ENCODE measurements around the gene TSHZ1. TPM values are rescaled to one million over a fixed set of nuclear protein-coding genes. Genes with fewer than 3 reads are reported as not detected.

Gene TSHZ1
- total and polyA plus RNA-seq, 2 of the 8 experiments (the other 6 are each of a cell fraction or from before 2014, with no cell fraction given), result 0.03 to 0.32 TPM

Other genes with a start within 250 kb of the TSHZ1 start
- 3.6 and 3.9 TPM in 2 replicates for gene PTGR3, start 1.7 kb upstream of the TSHZ1 start, total RNA-seq (2021; fragmentation: NEBNext Ultra II Directional; extraction: Animal tissue kit (Norgen Biotek cat#: 25700))
- gene PTGR3, start 1.7 kb upstream of the TSHZ1 start, polyA plus RNA-seq (2011; rRNA removed), result 2.0 and 2.8 TPM in 2 replicates
- gene SMIM21, start 216.9 kb downstream of the TSHZ1 start, total RNA-seq (2021; fragmentation: NEBNext Ultra II Directional; extraction: Animal tissue kit (Norgen Biotek cat#: 25700)), result not detected in 2 replicates
- not detected in 2 replicates for gene SMIM21, start 216.9 kb downstream of the TSHZ1 start, polyA plus RNA-seq (2011; rRNA removed)